Spleen (tissue), 7 donors: ENCODE data around the gene USH2A.

Source experiments
- CTCF ChIP-seq, 11 experiments: fragments of 200-600 bp in 7 of 11; fragments of 450-650 bp in 4 of 11; sonication (generic) in 4 of 11; IDR thresholded peaks in 8 of 11; conservative IDR thresholded peaks in 3 of 11; 1 replicate in 7 of 11; 2 replicates in 4 of 11; pipeline versions ENCODE4 v1.4.0 to v1.8.0; 2016 to 2021; ENCODE audit warnings: antibody characterized with exemption in 11 of 11, inconsistent platforms in 4 of 11, mild to moderate bottlenecking in 1 of 11
- POLR2A ChIP-seq, 3 donors: fragments of 450-650 bp; IDR thresholded peaks; one replicate each; pipeline ENCODE4 v1.5.1; 2017; ENCODE audit warnings: antibody characterized with exemption in 3 of 3, mild to moderate bottlenecking in 1 of 3
- donor health status: DM: no; HTN: no; CAD: no; lungs with moderate emphysema.
- donor health status: DM: no; HTN: no; CAD: no.
- donor health status: DM: no; HTN: no; CAD: no.

DNA sequence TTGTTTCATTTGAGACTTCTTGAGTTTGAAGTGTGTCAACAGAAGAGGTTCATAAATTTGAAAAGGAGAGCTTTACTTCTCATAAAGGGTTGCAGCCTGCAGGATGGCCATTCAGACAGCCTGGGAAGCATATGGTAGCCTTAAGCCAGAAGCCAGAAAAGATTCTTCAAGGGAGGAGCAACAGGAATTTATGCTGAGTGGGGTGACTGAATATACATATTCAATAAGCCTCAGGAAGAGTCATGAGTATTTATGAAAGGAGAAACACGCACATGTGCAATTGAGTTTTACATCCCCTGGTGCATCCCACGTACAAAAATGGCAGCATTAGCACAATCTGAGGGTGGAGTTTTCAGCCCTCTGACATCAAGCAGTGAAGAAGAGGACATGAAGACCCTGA lies 565.9 kb downstream of the USH2A start:
- TF ChIP-seq POLR2A (IDR thresholded peaks at IDR 0.05) (no peak), CTCF (IDR thresholded peaks at IDR 0.05 in 8 of 11, conservative IDR thresholded peaks at IDR 0.05 in 3 of 11) (no peak)
